Measurements from ENCODE around the gene BAAT.

- TF ChIP-seq EZH2 (IDR thresholded peaks at IDR 0.05; ENCODE audit: insufficient read depth, poor library complexity, severe bottlenecking) (no peak), EZH2phosphoT487 (IDR thresholded peaks at IDR 0.05; ENCODE audit: insufficient read depth, low read depth) (no peak)
Observed at GRCh38 chr9:101362450-101362849, 22.4 kb downstream of the BAAT start.
